ENCODE data around the gene ARMH3. TPM values are rescaled to one million over a fixed set of nuclear protein-coding genes. Genes with fewer than 3 reads are reported as not detected.

The ARMH3 gene
- total RNA-seq, 1 experiment from 2014 or later, result 12.6 TPM

- H3K9me3 ChIP-seq, result no peaks in the 10 kb centered on the region
- H3K4me3 ChIP-seq, result no peak overlapping the region
- no peak for DNase-seq
- H3K27me3 ChIP-seq, result no peaks in the 10 kb centered on the region
- H3K36me3 ChIP-seq, result no peaks in the 10 kb centered on the region; the same call in 1 of the 2 replicates
These were observed 120.5 kb downstream of the ARMH3 start for GRCh38 chr10:101935431-101935830.

DNA sequence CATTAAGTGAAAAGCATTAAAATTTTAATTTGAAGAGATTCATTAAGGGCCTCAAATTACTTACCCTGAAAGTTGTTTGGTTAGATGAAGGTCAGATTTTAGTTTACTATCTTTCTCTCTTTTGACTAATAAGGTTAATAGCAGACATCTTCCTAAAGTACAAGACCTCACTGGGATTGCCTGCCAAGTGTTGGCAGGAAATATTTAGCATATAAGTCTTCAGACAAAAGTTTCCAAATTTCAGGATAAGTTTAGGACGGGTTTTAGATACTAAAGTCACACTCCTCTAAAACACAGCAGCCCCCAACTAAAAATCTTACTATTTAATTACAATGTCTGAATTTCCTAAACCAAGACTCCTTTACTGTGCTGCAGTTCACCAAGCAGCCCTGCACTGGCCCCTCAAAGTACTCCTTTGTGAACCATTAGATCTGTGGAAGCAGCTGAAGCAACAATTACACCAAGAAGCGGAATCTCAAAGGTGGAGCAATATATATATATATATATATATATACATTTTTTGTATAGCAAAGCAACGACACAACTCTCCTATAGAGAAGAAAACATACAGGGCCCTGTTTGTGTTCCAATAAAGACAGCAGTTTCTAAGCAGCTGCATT, 121.2 kb downstream of the ARMH3 start:
- H3K9me3 ChIP-seq, result no peaks in the 10 kb centered on the region

GRCh38 chr10:101933976-101934375, 122.0 kb downstream of the ARMH3 start:
- DNase-seq, result no peak
- Histone ChIP-seq H3K36me3 (no peaks in the 10 kb centered on the region; the same call in 1 of the 2 replicates), H3K9me3 (no peaks in the 10 kb centered on the region), H3K27me3 (no peaks in the 10 kb centered on the region), H3K4me3 (no peak overlapping the region)

More for the DNA sequence above, 121.2 kb downstream of the ARMH3 start:
- no peak for DNase-seq
- no peaks in the 10 kb centered on the region; the same call in 1 of the 2 replicates for H3K36me3 ChIP-seq
- no peaks in the 10 kb centered on the region for H3K27me3 ChIP-seq
- no peak overlapping the region for H3K4me3 ChIP-seq

GRCh38 chr10:101932183-101932582, 123.8 kb downstream of the ARMH3 start:
- H3K9me3 ChIP-seq, result no peaks in the 10 kb centered on the region
- H3K36me3 ChIP-seq, result no peaks in the 10 kb centered on the region; the same call in 1 of the 2 replicates
- no peak for DNase-seq
- H3K27me3 ChIP-seq, result no peaks in the 10 kb centered on the region
- no peak overlapping the region for H3K4me3 ChIP-seq

DNA sequence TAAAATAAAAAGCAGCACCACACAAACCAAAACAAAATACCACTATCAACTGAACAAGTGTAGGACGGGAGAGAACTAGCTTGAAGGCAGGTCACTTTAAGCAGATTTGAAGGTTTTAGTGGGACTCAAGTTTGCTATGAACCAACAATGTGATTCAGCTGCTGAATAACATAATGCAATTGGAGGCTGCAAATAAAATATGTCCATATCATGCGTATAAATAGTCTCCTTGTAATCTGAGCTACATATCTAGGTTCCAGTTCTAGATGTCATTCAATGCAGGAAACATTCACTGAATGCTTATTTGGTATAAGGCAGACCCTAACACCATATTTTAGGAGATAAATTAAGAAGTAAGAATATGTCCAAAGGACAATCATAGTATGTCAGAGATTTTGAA, 130.9 kb downstream of the ARMH3 start:
- no peaks in the 10 kb centered on the region for H3K27me3 ChIP-seq
- no peaks in the 10 kb centered on the region for H3K9me3 ChIP-seq
- no peak for DNase-seq
- H3K4me3 ChIP-seq, result no peak overlapping the region
- no peaks in the 10 kb centered on the region for H3K36me3 ChIP-seq

GRCh38 chr10:101923256-101923655, 132.7 kb downstream of the ARMH3 start:
- Histone ChIP-seq H3K36me3 (no peaks in the 10 kb centered on the region), H3K9me3 (no peaks in the 10 kb centered on the region), H3K4me3 (no peak overlapping the region), H3K27me3 (no peaks in the 10 kb centered on the region)
- DNase-seq, result no peak

DNA sequence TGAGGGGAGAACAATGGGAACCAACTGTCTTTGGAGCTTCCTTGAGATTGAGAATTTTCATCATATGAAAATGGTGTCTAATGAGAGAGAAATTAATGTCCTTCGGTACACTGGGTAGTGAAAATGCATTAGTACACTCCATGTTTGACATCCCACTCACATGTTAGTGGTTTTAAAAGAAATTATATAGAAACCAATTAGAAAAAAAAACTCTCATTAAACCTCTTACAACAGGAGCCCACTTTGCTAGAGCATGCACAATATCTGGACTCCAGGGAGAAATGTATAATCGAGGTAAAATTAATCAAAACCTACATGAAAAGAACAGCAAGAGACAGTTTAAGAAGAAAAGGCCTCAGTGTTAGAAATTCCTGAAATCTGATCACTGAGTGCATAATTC, 133.1 kb downstream of the ARMH3 start:
- no peak for DNase-seq
- no peaks in the 10 kb centered on the region for H3K36me3 ChIP-seq
- H3K27me3 ChIP-seq, result no peaks in the 10 kb centered on the region
- no peaks in the 10 kb centered on the region for H3K9me3 ChIP-seq
- H3K4me3 ChIP-seq, result no peak overlapping the region

DNA sequence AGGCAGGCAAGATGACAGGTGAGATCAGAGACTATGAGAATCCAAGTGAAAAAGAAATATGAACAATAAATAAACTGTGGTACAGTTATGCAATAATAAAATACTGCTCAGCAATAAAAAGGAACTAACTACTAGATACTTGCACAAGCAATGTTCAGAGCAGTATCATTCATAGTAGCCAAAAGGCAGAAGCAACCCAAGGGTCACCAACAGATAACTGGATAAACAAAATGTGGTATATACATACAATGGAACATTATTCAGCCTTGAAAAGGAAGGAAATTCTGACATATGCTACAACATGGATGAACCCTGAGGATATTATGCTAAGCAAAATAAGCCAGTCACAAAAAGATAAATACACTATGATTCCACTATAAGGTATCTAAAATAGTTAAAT, 135.4 kb downstream of the ARMH3 start:
- Histone ChIP-seq H3K36me3 (no peaks in the 10 kb centered on the region), H3K27me3 (no peaks in the 10 kb centered on the region), H3K4me3 (no peak overlapping the region), H3K9me3 (no peaks in the 10 kb centered on the region)
- DNase-seq, result no peak

GRCh38 chr10:101919026-101919770, 136.8 kb downstream of the ARMH3 start:
- DNase-seq, result no peak
- no peaks in the 10 kb centered on the region for H3K27me3 ChIP-seq
- no peak overlapping the region for H3K4me3 ChIP-seq
- no peaks in the 10 kb centered on the region for H3K36me3 ChIP-seq
- no peaks in the 10 kb centered on the region for H3K9me3 ChIP-seq

DNA sequence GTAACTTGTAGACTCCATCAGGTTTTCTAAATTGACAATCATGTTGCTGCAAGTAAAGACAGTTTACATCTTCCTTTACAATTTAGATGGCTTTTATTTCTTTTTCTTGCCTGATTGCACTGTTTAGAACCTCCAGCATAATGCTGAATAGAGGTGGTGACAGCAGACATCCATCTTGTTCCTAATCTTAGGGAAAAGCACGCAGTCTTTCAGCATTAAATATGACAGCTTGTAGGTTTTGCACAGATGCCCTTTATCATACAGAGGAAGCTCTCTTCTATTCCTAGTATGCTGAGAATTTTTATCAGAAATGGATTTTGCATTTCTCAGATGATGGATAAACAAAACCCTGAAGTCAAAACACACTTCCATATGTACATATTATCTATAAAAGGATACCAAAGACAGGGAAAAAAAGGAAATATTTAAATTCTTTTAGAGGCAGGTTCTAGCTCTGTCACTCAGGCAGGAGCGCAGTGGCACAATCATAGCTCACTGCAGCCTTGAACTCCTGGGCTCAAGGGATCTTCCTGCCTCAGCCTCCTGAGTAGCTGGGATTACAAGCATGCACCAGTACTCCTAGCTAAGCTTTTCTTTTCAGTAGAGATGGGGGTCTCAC, 143.3 kb downstream of the ARMH3 start:
- Histone ChIP-seq H3K9me3 (no peaks in the 10 kb centered on the region), H3K36me3 (no peaks in the 10 kb centered on the region; the same call in 1 of the 2 replicates), H3K27me3 (no peaks in the 10 kb centered on the region), H3K4me3 (no peak overlapping the region)
- no peak for DNase-seq

DNA sequence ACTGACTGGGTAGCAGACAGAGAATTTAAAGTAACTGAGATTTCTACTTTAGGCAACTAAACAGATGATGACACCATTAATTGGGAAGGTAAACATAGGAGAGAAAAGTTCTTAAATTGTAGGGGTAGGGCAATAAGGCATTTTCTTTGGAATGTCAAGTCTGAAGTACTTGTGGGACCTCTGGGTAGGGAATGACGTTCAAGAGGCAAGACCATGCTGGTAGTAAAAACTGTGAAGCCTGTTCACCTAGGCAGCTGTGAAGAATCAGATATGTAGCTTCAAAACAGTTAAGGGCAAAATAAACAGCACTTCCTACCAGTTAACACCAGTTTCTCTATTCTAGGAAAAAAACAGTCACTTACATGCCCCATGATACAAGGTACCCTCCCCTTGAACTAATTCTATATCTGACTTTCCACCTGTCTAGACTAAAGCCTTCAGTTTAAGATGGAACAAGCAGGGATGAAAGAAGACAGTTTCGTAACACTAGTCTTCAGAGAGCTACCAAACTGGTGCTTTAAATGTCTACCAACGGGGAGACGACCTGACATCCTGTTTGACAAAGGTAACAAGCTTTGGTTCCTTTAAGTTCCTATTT, 149.3 kb downstream of the ARMH3 start:
- H3K36me3 ChIP-seq, result no peaks in the 10 kb centered on the region; the same call in none of the 2 replicates
- H3K4me3 ChIP-seq, result no peak overlapping the region
- no peaks in the 10 kb centered on the region for H3K9me3 ChIP-seq
- DNase-seq, result no peak
- no peaks in the 10 kb centered on the region for H3K27me3 ChIP-seq

DNA sequence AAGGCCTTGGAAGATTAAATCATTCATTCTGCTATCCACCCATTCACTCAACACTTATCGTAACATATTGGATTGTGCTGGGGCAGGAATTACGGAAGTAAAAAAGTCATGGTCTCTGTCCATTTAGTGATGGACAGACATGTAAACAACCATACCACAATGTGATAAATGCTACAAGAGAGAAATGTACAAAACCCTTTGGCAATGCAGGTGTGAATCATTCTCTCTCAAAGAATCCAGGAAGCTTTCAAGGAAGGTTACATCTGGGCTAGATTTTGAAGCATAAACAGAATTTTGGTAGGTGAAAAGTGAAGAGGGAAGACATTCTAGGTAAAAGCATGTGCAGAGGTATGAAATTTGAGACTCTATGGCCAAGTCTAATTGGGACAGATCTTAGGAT, 150.7 kb downstream of the ARMH3 start:
- no peaks in the 10 kb centered on the region; the same call in none of the 2 replicates for H3K36me3 ChIP-seq
- H3K9me3 ChIP-seq, result no peaks in the 10 kb centered on the region
- no peaks in the 10 kb centered on the region for H3K27me3 ChIP-seq
- no peak for DNase-seq
- H3K4me3 ChIP-seq, result no peak overlapping the region

- no peaks in the 10 kb centered on the region for H3K27me3 ChIP-seq
- no peaks in the 10 kb centered on the region for H3K9me3 ChIP-seq
- H3K36me3 ChIP-seq, result no peaks in the 10 kb centered on the region; the same call in none of the 2 replicates
- DNase-seq, result no peak
- H3K4me3 ChIP-seq, result no peak overlapping the region
These were observed 152.0 kb downstream of the ARMH3 start for GRCh38 chr10:101903827-101904550.

- Histone ChIP-seq H3K36me3 (no peaks in the 10 kb centered on the region; the same call in none of the 2 replicates), H3K27me3 (no peaks in the 10 kb centered on the region), H3K9me3 (no peaks in the 10 kb centered on the region), H3K4me3 (no peak overlapping the region)
- no peak for DNase-seq
These were observed 153.2 kb downstream of the ARMH3 start for GRCh38 chr10:101902820-101903145.

GRCh38 chr10:101902032-101902819, 153.7 kb downstream of the ARMH3 start:
- Histone ChIP-seq H3K36me3 (no peaks in the 10 kb centered on the region; the same call in none of the 2 replicates), H3K9me3 (no peaks in the 10 kb centered on the region), H3K4me3 (no peak overlapping the region), H3K27me3 (no peaks in the 10 kb centered on the region)
- DNase-seq, result no peak

DNA sequence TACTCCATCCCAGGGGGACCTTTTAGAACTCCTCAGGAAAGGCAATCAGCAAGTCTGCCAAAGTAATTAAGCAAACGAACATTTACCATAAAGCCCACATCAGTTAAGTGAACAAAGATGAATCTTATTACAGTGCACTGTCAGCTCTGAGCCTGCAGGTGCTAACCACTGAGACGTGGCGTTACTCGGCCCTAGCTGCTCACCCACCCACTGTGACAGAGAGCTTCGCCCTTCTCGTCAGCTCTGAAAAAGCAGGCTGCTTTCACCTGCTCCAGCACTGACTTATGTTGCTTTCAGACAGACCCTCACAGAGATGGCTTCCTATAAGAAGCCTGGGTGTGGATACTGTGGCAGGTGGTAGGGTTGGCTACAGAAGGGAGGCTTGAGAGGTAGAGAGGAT, 154.6 kb downstream of the ARMH3 start:
- no peak for DNase-seq
- Histone ChIP-seq H3K4me3 (no peak overlapping the region), H3K9me3 (no peaks in the 10 kb centered on the region), H3K27me3 (no peaks in the 10 kb centered on the region), H3K36me3 (no peaks in the 10 kb centered on the region; the same call in none of the 2 replicates)
